ENCODE data around the gene SUMO4.

DNA sequence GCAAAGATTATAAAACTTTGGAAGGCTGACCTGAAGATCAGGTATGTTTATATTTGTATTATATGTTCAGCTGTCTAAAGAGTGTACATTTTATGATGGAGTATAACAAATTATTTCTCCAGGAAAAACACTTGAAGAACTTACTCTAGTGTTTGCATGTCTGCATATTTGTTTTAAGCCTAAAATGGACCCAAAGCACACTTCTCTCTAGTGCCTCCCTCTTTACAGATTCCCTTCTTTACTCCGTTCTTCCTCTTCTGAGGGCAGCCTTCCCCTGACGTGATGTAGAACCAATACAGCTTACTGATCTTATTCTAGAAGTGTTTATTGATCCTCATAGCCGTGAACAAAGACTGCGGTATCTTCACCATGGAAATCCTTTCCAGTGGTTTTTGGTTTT, 13.9 kb downstream of the SUMO4 start:
- TF ChIP-seq, protein P1, sequence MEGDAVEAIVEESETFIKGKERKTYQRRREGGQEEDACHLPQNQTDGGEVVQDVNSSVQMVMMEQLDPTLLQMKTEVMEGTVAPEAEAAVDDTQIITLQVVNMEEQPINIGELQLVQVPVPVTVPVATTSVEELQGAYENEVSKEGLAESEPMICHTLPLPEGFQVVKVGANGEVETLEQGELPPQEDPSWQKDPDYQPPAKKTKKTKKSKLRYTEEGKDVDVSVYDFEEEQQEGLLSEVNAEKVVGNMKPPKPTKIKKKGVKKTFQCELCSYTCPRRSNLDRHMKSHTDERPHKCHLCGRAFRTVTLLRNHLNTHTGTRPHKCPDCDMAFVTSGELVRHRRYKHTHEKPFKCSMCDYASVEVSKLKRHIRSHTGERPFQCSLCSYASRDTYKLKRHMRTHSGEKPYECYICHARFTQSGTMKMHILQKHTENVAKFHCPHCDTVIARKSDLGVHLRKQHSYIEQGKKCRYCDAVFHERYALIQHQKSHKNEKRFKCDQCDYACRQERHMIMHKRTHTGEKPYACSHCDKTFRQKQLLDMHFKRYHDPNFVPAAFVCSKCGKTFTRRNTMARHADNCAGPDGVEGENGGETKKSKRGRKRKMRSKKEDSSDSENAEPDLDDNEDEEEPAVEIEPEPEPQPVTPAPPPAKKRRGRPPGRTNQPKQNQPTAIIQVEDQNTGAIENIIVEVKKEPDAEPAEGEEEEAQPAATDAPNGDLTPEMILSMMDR (IDR thresholded peaks at IDR 0.05) = no peak
- no peak for TF ChIP-seq EZH2phosphoT487 (IDR thresholded peaks at IDR 0.05)
- no peak for TF ChIP-seq EZH2 (IDR thresholded peaks at IDR 0.05)

All from neural progenitor cell (in vitro differentiated cells).